ENCODE measurements around the gene MTCH1.
"Not testable (repeated sequence)": the region's sequence is repeated elsewhere in the genome, so short reads cannot be mapped to it uniquely, and the experiment has no call there.

The MTCH1 gene

DNA sequence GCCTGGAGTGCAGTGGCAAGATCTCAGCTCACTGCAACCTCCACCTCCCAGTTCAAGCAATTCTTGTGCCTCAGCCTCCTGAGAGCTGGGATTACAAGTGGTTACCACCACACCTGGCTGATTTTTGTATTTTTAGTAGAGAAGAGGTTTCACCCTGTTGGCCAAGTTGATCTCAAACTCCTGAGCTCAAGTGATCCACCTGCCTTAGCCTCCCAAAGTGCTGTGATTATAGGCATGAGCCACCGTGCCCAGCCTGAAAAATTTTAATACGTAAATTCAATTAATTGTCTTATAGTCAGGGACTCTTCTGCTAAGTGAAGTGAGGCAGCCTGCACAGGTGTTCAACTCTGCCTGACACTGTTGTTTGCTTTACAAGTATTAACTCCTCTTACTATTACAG lies 4.4 kb upstream of the MTCH1 start:
- not testable (repeated sequence) for DNase-seq

DNA sequence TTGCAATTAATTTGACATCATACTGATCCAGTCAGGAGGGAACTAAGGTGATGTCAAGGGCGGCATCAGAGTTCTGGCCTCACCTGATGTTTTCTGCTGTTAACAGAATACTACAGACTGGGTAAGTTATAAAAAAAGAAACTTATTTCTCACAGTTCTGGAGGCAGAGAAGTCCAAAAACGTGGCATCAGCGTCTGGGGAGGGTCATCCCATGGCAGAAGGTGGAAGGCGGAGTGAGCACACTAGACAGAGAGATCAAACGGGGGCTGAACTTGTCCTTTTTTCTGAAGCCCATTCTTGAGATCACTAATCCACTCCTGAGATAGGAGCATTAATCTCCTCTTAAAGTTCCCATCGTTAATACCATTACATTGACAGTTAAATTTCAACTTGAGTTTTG lies 3.3 kb upstream of the MTCH1 start:
- no peak for DNase-seq

DNA sequence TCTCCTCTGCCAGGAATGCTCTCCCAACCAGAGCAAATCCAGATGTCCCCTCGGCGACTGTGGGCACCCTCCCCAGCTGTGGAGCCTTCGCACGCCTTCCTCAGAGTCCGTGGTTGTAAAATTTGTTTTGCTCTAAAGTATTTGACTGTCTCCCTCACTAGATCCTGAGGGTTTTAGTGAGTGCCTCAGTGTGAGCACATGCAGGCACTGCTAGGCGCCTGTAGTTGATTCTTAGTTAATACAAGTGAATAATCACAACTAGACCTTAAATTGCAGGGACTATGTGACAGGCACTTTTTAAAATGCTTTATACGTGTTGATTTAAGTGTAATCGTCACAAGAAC lies 680 bp upstream of the MTCH1 start:
- DNase-seq: no peak

DNA sequence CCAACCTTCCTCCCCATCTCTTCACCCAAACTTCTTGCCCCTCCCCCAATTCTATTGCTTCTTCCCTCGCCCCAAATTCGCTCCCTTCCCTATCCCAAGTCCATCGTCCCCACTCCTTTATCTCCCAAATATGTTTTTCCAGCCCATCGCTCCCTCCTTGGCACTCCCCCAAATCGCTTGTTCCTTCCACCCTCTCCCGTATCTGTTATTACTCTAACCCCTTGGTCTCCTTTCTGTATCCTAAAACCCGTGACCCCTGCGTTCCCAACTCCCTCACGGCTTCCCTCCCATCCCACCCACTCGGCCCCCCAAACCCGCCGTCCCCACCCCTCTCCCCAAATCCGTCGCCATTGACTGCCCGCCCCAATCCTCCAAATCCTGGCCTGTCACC lies 584 bp downstream of the MTCH1 start:
- no peak for DNase-seq

DNA sequence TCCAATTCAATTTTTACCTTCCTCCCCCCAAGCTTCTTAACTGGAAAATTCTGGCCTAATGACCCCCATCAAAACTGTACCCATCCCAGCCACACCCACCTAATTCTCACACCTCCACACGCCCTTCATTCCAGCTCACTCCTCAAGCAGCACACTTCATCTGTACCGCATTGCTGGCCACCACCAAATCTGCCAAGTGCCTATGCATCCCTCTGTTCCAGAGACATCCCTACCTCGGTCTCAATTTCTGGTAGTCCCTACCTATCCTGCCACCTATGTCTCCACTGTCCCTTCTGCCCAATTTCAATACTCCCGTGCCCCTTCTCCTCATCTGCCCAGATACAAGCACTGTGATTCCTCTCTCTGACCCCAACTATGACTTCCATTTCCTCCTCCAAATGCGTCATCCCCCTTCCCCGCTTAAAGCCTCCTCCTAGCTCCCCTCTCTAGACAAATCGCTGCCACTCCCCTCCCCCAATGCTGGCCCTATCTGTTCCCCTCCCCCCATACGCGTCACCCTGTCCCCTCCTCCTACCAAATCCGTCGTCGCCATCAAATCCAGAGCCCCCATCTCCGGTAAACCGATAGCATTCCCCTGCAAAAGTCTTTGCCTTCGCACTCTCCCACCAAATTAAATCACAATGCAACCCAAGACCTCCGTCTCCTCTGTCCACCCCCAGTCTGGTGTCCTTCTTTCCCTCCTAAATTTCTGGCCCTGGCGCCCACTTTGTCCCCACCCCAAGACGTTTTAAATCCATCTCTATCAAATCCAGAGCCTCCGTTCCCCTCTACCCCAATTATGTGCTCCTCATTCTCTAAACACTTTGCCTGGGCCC lies 1.2 kb downstream of the MTCH1 start:
- no peak for DNase-seq

DNA sequence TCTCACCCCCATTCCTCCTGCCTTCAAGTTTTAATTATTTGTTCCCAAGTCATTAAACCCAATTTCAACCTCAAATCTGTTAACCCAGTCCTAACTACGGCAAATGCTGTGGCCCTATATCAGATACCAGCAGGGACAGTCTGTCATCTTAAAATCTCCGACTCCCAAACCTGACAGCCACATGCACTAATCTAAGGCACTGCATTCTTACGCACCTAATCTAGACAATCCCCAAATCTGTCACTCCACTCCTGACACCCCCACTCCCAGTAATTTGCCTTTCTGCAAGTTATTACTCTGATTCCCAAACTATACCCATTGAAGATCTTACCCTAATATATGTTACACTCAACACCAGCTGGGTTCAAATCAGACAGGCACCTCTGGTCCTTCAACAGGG lies 2.5 kb downstream of the MTCH1 start:
- DNase-seq: no peak

DNA sequence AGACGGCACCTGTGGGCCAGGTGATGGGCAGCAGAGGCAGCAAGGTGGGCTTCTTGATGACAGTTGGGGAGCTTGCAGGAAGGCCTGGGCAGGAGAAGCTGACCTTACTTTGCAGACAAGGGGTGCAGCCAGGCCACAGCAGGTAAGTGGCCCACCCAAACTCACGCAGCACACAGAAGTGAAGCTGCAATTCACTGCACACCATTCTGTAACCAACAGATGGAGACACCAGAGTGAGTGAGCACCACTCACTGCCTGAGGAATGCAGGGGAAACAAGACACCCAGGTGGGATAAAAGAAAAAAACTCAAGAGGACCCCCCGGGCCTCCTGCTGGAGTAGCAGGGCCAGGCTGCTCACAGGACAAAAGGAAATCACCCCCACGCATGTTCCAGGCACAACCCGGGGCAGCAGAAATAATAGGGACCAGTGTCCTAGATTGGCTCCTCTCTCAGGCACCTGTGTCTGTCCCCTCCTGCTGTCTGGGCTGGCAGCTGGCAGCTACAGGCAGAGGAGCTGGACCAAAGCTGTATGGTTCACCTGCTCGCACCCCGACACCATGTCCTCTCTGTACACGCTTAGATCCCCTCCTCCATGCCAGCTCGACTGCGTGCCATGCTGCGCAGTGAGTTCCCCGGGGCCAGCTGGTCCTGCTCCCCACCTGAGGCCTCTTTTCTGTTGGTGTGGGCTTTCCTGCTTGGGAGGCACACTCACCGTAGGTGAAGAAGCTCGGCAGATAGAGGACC lies 4.9 kb downstream of the MTCH1 start:
- DNase-seq: no peak

DNA sequence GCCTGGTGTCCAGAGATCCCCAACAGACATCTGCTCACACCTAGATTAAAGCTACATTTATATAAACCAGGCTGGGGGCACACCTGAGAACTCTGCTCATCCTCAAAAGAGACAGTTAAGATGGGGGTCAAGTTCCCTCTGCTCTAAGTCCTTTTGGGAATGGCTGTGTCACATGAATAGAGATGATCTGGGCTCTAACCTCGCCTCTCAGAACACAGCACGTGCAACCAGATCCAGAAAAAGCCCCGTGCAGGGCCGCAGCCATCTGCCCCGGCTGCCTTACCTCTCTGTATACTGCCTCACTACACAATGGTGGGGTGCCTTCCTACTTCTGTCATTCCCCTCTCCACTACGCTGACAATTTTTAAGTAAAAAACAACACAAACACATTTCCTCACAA lies 5.9 kb downstream of the MTCH1 start:
- DNase-seq: no peak

DNA sequence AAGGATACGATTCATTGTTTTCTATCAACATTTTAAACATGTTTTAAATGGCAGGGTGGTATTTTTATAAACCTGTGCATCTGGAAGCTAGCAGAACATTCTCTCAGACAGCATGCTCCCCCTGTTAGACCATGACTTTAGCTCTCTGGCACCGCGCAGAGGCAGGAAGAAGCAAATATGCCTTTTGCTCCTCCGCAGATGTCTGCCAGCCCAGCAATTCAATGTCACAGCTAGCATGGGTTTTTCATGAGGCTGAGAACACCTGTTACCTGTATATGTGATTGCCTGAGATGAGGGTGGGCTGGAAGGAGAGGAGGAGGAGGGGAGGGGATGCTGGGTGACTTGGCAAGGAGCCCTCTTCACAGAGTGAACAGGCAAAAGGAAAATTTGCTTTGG lies 6.7 kb downstream of the MTCH1 start:
- no peak for DNase-seq

DNA sequence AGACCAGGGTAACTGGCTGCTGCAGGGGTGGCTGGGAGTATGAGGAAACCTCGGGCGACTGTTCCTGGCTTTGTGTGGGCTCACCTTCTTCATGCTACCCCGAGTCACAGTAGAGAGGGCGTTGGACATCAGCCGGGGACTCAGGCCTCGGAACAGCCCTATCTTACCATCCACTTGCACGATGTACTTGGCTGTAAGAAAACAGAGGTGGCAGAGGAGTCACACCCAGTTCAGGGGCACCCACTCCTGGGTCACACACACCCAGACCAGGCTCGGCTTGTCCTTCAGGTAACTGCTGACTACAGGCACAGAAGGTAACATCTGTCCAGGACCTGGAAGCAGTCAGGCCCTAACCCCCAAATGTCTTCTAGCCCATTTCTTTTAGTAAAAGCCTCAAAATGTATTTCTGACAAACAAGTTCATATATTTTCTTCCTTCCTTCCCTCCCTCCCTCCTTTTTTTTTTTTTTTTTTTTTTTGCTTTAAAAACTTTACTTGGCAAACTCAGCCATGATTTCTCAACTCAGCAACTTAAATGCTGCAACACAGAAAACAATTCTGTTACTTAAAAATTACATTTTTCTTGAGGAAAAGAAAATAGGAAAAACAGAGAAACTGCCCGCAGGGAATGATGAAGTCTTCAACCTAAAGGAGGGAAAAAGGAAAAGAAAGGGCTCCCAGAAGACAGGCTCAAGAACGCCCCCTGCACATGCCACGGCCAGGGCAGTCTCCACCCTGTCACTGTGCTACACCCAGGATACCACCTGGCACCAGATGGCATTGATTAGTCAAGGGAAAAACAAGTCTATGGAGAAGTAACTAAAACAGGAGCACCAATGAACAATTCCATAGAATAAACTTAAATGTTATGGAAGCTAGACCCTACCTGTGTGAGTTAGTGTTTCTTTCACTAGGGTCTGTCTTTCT lies 7.3 kb downstream of the MTCH1 start:
- no peak for DNase-seq

DNA sequence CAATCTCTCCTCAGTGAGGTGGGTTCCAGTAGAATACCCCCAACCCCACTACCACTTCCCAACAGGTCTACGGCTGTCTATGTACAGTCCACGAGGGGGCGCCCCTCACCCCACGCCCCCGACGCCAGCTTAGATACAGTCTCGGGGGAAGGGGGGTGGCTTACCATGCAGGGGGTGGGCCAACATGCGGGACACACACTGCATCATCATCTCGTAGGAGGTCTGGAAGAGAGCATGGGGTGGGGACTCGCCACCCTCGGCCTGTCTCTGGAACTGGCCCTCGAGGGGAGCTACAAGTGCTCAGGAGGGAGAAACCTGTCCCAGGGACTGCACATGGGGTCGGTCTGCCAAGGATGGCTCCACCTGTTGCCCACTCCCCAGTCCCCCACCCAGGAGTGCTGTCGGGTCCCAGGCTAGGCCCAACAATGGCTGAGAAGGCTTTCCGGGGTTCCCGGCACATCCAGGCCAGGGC lies 8.5 kb downstream of the MTCH1 start:
- DNase-seq: no peak

DNA sequence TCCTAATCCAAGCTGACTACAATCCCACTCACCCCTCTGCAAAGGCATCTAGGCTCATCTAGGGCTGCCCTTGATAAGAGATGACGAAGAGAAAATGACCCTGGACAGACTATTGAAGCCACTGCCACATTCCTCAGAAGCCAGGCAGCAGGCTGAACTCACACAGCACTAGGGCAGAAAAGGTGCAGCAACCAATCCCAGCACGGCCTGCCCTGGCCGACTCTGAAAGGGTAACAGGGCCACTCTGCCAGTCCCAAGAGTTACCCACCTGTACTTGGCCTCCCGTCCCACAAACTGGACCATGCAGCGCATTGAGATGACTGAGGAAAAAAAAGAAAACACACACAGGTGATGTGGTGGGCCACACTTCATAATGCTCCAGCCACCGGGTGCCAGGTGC lies 9.1 kb downstream of the MTCH1 start:
- DNase-seq: no peak

DNA sequence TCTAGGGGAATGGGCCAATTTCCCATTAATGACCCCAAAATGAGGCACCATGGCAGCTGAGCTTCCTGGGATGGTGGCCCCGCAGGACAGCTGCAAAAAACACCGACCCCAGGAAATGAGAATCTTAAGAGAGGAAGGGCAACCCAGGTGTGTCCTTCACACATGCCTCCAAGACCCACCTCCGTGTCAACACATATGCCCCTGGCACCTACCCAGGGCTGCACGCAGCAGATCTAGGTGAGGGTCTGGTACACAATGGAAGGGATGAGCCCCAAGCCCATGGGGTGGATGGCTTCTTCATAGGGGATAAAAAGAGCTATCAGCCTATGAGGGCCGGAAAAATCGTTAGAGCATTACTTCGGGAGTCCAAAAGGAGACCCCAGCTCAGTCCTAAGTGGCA lies 9.5 kb downstream of the MTCH1 start:
- DNase-seq: no peak

DNA sequence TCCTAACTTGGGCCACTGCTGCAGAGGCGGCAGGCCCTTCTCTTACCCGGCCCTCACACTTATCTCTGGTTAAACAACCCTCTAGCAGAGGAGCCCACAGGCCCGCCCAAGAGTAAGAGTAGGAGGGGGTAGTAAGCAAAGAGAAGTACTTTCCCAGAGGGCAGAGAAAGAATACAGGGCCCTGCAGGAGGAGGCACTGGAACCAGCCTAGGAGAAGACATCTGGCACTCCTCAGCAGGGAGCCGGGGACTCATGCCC lies 10.1 kb downstream of the MTCH1 start:
- no peak for DNase-seq

DNA sequence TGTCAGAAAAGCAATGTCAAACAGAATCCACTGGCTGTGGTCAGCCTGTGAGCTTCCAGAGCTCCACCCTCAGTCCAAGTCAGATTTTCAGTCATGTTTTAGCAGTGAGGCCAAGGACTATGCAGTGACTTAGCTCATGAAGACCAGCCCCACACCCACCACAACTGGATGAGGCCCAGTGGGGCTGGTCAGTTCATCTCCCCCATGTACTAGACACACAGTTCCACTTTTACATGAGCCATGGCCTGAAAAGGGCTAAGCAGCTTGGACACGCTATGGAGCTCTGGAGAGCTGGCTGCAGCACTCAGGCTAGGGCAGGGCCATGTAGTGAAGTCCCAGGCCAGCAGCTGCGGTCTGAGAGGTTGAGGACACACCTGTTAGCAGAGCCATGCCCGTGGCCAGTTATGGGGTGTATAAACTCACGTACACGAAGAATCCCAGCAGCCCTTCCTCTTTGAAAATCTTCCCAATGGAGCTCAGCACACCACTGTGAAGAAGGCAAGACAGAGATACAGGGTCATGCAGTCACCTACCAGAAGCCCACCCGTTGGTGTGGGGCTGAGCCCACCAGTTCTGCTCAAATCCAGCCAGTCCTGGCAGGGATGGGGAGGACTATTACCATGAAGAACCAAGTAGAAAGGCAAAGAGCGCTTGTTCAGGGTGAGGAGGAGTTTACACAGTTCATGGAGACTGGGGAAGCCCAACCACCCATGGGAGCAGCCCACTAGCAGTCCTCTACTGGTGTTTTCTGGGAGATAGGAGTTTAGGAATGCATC lies 10.6 kb downstream of the MTCH1 start:
- no peak for DNase-seq

DNA sequence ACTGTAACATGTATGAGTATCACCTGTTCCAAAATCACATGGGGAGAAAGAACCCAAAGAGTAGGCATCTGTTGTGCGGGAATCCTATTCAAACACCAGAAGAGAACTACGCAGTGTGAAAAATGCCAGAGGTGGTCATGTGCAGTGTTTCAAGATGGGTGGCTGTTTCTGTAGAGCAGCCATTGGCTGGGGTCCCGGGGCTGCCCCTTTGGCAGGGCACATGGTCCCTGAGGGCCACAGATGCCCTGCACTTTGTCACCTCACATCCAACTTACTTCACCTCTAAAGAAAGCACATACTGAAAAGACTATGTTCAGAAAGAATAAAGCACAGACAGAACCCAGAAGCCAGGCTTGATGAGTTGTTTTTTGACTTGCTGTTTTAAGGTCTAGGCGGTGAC lies 12.3 kb downstream of the MTCH1 start:
- DNase-seq: no peak

DNA sequence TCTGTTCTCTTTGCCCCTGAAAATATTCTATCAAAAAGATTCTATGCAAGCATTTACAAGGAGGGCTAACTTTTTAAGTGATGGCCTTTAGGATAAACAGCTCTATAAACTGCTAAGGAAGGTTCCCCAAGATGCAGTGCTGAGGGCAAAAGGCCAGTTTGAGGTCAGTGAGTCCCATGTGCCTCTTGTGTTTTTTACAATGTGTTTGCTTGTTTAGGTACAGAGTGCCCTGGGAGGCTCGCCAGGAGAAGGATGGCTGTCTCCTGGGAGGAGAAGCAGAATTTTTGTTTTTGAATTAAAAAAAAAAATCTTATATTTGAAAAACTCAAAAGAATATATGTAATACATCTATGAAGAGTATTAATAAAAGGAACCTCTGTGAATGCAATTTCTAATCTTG lies 12.8 kb downstream of the MTCH1 start:
- DNase-seq: no peak

DNA sequence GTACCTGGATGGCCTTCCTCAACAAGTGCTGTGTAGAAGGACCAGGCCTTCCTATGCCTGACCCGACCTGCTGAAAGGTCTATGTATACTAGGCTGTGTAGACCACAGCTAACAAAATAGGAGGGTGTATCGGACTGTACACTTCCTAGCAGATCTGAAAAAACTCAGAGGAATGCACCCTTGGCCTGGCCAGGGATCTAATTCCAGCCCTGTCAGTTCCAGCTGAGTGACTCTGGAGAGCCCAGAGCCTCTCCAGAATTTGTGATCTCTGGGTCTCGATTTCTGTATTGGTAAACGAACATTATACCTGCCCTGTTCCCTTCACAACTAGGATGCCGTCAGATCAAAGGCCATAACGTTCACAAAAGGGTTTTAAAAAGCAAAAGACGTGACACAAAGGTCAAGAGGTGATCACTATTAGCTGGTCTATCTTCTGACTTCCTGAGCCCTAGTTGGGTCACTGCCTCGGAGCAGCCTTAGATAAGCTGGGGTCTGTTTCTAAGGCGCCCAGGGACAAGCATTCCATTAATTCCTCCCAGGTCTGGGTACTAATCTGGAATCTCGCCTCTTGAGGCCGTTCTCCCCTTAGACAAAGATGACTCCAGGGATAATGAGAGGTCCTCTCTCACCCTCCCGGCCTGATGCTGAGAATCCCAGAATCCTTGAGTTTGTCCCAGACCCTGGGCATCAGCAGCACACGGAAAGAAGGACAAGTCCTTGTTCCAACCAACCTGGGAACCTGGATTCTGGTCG lies 13.9 kb downstream of the MTCH1 start:
- no peak for DNase-seq

DNA sequence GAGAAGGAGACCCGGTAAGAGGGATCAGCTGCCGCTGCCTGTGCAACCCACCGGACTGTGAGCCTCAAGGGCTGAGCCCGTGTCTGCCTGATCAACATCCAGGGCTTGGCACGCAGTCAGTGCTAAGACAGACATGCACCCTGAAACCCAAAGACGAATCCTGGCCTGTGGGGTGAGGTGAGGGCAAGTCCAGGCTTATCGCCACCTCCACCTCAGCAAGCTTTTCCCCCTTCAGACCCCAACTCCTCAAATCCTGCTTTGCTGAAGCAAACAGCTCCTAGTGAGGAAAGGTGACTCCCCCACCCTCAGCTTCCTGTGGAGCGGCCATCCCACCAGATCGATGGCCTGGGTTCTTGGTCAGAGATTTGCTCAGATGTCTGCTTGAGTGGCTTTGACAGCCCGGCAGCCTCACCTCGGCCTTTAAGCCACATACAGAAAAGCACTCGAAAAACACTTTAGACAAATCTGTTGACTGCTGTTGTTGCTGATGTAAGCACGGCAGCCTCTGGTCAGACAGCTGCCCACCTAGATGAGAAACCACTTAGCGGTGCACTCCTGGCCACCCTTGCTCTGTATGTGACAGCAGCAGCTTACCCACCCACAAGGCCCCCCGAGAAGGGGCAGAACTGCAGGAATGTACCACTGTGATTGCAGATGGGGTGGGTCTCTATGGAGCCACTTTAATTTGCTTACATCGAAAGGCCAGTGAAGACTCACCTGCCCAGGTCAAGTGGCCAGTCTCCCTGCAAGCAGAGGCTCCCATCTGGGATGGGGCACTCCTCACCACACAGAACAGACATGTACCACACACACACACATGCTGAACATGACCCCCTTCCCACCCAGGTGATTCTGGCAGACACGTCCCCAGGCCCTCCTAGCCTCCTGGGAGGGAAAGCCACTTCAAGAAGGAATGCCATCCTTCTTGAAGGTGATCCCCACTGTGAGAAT lies 14.8 kb downstream of the MTCH1 start:
- no peak for DNase-seq

DNA sequence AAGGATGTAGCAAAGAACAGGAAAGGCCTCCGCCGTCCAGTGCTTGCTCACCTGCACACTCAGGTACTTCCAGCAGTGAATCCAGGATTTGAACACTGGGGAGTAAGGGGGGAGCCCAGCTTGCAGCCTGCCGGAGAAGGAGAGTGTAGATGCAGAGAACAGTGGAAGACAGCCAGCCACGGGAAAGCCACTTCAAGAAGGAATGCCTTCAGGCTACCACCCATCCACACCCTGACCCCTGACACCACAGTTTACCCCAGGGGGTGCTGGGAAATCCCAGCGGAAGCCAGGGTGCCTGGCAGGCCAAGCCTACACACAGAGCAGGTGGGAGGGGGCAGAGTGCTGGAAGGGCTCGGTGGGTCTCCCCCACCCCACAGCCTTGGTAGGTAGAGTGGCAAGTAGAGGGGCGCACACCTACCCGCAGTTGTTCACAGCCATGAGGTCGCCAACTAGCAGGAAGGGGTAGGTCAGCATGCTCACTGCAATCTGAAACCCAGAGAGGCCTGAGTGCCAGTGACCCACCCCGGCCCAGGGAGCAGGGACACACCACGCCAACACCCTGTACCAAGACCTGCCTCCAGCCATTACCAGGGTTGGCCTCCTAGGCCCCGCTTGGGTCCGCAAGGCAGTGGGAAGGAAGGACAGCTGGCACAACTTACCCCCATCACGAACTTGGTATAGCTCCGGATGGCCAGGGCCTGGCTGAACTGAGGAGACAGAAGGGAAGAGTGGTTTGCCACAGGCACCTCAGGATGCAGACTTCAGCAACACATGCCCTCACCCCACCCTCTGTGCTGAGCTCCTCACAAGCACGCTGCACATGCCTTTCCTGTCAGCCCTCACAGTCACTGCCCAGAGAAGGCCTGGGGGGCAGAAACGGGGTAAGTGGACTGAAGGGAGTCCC lies 15.8 kb downstream of the MTCH1 start:
- no peak for DNase-seq
